ENCODE data around the gene TRIM25.

Gene TRIM25

DNA sequence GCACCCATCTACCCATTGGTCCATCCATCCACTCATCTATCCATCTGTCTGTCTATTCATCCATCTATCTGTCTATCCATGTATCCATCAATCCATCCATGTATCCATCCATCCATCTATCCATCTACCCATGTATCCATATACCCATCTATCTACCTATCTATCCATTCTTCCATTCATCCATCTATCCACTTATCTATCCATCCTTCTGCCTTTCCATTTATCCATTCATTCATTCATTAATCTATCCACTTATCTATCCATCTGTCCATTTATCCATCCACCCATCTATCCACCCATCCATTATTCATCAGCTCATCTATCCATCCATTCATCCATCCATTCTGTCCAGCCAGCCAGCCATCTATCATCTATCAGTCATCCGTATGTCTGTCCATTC is 21.5 kb downstream of the TRIM25 start:
- H3K27ac ChIP-seq: no peak overlapping the region
- TF ChIP-seq, protein P1, sequence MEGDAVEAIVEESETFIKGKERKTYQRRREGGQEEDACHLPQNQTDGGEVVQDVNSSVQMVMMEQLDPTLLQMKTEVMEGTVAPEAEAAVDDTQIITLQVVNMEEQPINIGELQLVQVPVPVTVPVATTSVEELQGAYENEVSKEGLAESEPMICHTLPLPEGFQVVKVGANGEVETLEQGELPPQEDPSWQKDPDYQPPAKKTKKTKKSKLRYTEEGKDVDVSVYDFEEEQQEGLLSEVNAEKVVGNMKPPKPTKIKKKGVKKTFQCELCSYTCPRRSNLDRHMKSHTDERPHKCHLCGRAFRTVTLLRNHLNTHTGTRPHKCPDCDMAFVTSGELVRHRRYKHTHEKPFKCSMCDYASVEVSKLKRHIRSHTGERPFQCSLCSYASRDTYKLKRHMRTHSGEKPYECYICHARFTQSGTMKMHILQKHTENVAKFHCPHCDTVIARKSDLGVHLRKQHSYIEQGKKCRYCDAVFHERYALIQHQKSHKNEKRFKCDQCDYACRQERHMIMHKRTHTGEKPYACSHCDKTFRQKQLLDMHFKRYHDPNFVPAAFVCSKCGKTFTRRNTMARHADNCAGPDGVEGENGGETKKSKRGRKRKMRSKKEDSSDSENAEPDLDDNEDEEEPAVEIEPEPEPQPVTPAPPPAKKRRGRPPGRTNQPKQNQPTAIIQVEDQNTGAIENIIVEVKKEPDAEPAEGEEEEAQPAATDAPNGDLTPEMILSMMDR (conservative IDR thresholded peaks at IDR 0.05): no peak

DNA sequence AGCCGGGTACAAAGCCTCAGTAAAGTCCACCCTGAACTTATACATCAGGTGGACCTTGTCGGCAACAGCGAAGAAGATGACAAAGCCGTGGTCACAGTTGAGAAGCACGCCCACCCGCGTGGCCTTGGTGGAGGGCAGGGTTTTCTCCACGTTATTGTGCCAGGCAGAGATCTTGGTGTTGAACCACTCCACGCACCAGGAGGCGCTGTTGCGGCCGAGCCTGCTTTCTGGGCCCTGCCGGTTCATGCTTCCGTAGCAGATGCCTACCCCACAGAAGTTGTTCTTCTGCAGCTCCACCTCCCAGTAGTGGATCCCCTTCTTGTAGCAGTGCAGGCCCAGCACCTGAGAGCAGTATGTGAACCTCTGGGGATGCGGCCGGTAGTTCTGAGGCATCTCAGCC is 22.1 kb downstream of the TRIM25 start:
- no peak overlapping the region for H3K27ac ChIP-seq
- TF ChIP-seq, protein P1 (conservative IDR thresholded peaks at IDR 0.05): 0 out of 2 replicates have a peak, but pooled peaks have one; percentile 18

DNA sequence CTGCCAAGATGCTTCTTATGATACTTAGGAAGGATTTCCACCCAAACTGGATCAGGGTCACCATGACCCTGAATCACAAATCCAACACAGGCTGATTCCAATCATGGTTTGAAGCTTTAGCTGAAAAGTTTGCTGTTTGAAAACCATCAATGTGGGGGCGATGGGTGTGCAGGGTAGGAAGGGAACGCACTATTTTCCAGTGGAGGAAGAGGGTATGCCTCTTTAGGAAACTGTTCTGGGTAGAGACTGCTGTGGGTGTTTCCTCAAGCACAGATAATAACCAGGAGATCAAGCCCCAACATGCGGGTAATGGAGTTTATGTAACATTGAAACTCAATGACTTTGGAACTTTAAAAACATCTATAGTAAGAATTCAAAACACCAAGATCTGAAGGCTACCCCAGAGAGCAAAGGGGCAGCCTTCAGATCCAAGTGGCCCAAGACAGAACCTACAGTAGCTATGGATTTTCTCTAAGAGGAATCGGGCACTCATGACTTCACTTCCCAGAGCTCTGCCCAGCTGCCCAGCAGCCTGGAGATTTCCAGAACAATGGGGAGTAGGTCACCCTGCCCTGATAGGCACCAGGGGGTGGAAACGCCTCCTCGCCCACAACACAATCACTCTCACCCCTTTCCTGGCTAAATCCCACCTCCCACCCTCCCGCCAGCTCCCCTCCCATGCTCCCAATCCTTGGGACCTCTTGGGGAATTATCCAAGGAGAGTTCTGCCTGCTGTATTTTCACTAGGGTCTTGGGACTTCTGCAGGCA is 22.8 kb downstream of the TRIM25 start:
- no peak overlapping the region for H3K27ac ChIP-seq
- TF ChIP-seq, protein P1 (conservative IDR thresholded peaks at IDR 0.05): no peak

DNA sequence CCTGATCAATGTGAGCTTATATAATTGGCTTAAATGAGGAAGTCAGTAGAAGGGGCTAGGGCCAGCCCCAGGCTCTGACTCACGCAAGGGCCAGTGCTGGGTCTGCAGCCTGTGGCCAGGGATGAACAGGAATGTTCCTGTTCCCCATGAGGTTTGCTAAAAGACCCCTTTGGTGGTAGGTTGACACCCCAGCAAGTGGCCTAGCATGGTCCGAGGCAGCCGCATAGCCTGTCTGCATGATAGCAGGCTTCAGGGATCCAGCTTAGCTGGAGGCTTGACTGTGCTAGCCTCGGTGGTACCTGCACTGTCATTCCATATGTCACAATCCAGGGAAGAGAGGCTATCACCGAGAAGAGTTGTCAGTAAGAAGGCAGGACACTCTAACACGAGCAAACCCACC is 23.5 kb downstream of the TRIM25 start:
- H3K27ac ChIP-seq: no peak overlapping the region
- TF ChIP-seq, protein P1 (conservative IDR thresholded peaks at IDR 0.05): no peak

DNA sequence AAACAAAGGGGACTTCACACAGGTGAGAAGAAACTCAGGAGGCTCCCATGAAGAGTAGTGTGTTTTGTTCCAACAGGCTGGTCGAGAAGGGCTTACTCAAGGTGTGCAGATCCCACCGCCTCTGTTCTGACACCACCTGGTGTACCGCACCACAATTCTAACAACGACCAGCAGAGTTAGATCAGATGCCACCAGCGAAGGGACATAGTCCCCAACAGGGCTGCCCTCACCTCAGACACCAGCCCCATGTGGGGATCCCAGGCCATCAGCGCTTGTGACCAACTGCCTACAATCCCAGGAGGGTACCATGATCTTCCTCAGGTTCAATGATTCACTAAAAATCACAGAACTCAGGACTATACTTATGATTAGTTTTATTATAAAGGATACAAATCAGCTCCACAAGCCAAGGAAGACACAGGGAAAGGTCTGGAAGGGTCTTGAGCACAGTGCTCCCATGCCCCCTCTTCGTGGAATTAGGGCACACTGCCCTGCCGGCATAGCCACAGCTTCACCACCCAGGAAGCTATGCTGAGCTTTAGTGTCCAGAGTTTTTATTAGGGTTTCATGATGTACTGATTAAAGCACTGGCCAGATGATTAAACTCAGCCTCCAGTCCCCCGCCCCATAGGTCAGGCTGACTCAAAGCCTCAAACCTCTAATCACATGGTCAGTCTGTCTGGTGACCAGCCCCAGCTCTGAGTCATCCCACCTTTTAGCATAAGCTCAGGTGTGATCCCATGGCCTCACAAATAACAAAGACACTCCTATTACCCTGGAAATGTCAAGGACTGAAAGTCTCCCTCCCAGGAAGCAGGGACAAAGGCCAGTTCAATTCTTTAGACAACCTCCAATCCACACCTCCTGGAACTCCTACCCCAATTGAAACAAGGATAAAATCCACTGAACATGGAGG is 26.0 kb downstream of the TRIM25 start:
- TF ChIP-seq, protein P1 (conservative IDR thresholded peaks at IDR 0.05): no peak
- H3K27ac ChIP-seq: no peak overlapping the region

DNA sequence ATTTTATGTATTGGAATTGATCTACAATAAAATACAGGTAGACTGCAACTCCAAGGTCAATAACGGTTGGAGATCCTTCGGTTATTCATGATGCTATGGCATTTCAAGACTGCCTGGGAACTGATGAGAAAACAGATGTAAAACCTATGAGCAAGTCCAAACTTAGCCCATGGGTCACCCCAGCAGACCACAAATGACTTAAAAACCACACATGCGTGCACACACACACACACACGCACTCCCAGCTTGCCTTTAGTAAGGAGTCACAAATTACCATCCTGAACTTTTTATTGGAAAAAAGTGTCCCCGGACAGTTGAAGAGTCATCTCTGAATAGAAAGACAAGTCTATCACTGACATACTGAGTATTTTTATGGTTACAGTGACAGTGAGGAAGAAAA is 26.7 kb downstream of the TRIM25 start:
- TF ChIP-seq, protein P1 (conservative IDR thresholded peaks at IDR 0.05): no peak
- no peak overlapping the region for H3K27ac ChIP-seq

DNA sequence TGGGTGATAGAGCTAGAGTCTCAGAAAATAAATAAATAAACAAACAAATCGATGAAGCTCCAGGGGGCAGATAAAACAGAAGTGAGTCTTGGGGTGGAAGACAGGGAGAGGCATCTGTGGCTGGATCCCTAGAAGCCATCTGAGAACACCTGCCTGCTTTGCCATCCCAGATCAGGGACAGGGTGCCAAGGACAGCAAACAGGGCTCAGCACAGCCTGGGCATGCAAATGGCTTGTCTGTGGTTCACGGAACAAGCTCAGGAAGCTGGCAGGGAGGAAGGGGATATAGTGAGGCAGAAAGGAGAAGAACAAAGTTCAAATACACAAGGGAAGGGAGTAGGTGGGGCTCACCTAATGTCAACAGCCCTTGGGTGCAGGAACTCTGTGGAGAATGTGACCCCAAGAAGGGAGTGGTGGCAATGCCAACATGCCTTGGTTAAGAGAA is 27.5 kb downstream of the TRIM25 start:
- TF ChIP-seq, protein P1 (conservative IDR thresholded peaks at IDR 0.05): no peak
- no peak overlapping the region for H3K27ac ChIP-seq
